NCI-H2029 (cell line): ENCODE results near the gene HOATZ.
A peak's percentile ranks its signal among the peaks of the same experiment; 100 is the strongest.

Source experiments
- DNase-seq: peaks from one replicate; lab custom pipeline; 2025; lab: John Stamatoyannopoulos, UW

HOATZ gene

DNA sequence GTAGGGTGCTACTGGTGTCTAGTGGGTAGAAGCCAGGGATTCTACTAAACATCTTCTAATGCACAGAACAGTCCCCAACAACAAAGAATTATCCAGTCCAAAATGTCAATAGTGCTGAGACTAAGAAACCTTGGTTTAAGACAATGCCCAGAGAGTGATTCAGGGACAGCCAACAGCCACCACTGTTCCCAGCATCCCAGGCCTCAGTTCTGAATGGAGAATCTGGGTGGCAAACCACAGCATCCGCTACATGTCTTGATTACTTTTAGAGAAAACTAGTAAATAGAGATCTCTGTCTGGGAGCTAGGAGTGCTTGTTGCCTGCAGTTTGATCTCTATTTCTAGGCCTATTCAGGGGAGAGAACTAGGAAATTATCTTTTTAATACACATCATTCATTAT is 66.8 kb downstream of the HOATZ start:
- DNase-seq = no peak

DNA sequence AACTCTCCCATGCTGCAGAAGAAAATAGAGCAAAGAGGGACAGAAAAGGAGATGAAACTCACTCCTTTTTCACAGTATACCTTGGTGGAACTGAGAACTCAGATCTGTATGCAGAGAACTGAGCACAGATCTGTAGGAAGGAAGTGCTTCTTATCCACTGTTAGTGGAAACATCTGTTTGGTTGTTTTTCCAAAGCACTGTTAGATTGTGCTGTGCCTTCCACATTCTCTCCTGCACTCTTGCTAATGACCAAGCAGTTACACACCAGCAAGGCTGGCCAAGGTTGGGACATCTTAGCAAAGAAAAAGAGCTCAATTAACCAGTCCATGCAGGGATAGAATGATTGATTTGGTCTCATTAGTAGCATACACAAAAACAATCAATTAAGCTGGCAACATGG is 67.6 kb downstream of the HOATZ start:
- DNase-seq = no peak

DNA sequence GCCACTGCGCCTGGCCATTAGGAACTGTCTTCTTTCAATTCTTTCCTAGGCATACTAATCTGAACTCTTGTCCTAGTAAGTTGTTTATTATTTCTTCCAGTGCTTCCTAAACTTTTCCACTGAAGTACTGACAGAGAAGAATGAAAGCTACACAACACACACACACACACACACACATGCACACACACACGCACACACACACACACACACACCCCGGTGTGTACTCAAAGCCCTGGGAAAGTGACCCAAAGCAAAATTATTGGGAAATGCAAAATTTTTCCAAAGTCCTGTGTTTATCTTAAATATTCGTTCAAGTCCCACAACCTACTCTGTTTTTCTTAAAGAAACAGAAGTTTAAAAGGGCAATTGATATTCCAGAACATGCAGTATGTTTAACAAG is 68.3 kb downstream of the HOATZ start:
- DNase-seq = no peak

DNA sequence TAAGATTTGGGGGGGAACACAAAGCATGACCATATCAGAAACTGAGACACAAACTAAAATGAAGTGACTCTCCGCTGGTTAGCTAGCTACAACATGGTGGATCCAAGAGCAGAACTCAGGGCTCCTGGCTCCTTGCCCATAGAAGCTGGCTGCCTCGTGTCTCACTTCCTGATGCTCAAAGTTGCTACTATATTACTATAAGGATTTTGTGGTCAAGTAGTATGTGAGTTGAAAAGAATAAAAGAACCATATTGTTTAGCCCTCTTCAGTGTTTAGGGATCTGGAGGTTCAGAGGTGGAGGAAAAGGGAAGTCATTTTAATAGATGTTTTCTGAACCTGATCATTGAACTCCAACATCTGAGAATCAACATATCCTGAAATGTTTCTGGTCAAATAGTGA is 70.8 kb downstream of the HOATZ start:
- DNase-seq = no peak

DNA sequence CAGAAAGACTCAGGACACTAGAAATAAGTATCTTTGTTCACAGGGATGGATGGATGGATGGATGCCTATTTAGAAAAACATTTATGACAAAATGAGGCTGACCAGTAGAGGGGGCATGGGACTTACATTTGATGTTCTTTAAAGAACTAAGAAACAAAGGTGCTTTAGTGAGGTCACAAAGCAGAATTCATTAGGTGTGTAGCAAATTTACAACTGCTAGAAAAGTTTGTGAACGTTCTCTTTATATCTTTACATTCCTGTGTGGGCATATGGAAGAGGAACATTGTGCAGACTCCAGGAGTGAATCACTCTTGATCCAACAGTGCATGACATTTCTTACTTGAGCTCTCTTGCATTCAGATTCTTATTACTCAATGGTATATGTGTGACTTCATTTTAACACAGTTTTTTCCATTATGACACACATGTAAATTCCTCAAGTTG is 71.8 kb downstream of the HOATZ start:
- peak; percentile 50 for DNase-seq
